SIG-M5 treated with dmso at 0.1 percent for 504 hours (cell line): ENCODE data around the gene LMNB1.
"Not testable (repeated sequence)": the region's sequence is repeated elsewhere in the genome, so short reads cannot be mapped to it uniquely, and the experiment has no call there.

ENCODE experiments used
- DNase-seq: peaks from one replicate; lab custom pipeline; 2025; ENCODE audit not compliant: unreplicated experiment; lab: John Stamatoyannopoulos, UW

Gene LMNB1

GRCh38 chr5:126777975-126778674 is 1.2 kb downstream of the LMNB1 start:
- DNase-seq, result peak; percentile 99

GRCh38 chr5:126778675-126779403 is 1.9 kb downstream of the LMNB1 start:
- no peak for DNase-seq

GRCh38 chr5:126780165-126780827 is 3.4 kb downstream of the LMNB1 start:
- peak; percentile 90 for DNase-seq

GRCh38 chr5:126788409-126788808 is 11.5 kb downstream of the LMNB1 start:
- DNase-seq, result not testable (repeated sequence)

- DNase-seq, result no peak
Observed at GRCh38 chr5:126793097-126793496, 16.2 kb downstream of the LMNB1 start.

GRCh38 chr5:126793648-126794047 is 16.7 kb downstream of the LMNB1 start:
- not testable (repeated sequence) for DNase-seq

GRCh38 chr5:126794157-126794828 is 17.4 kb downstream of the LMNB1 start:
- DNase-seq, result no peak

GRCh38 chr5:126799780-126800179 is 22.8 kb downstream of the LMNB1 start:
- DNase-seq, result no peak

- DNase-seq, result no peak
Observed at GRCh38 chr5:126801174-126801991, 24.4 kb downstream of the LMNB1 start.

- DNase-seq, result peak; percentile 26
Observed at GRCh38 chr5:126801992-126802294, 25.0 kb downstream of the LMNB1 start.

GRCh38 chr5:126805063-126805462 is 28.1 kb downstream of the LMNB1 start:
- no peak for DNase-seq

GRCh38 chr5:126808521-126808988 is 31.6 kb downstream of the LMNB1 start:
- peak; percentile 84 for DNase-seq

GRCh38 chr5:126809916-126810315 is 33.0 kb downstream of the LMNB1 start:
- DNase-seq, result no peak

GRCh38 chr5:126810596-126811380 is 33.9 kb downstream of the LMNB1 start:
- no peak for DNase-seq

- peak; percentile 28 for DNase-seq
Observed at GRCh38 chr5:126811515-126812198, 34.7 kb downstream of the LMNB1 start.

GRCh38 chr5:126812199-126812570 is 35.2 kb downstream of the LMNB1 start:
- no peak for DNase-seq

GRCh38 chr5:126813799-126814198 is 36.9 kb downstream of the LMNB1 start:
- not testable (repeated sequence) for DNase-seq

- DNase-seq, result no peak
Observed at GRCh38 chr5:126814721-126815404, 37.9 kb downstream of the LMNB1 start.

- no peak for DNase-seq
Observed at GRCh38 chr5:126816649-126817048, 39.7 kb downstream of the LMNB1 start.
